Measurements from ENCODE around the gene DAPK1.
A peak's percentile ranks its signal among the peaks of the same experiment; 100 is the strongest.

DAPK1 gene

DNA sequence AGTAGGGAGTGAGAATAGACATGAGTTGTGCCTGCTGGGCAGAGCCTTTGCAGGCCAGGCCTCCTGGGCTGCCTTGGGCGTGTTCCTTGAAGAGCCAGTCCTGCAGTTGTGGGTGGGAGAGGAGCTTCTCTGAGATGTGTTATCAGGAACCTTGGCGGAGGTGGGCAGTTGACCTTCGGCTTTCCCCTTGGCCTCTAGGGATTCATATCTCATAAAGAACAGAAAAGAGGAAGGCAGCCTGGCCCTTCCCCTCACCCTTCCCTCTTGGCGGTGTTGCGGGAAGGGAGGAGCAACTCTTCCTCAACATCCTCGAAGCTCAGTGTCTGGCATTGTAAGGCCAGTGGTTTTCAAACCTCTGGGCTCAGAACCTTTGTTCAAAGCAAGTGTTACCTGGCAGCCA is 59.2 kb downstream of the DAPK1 start:
- H3K27ac ChIP-seq (ENCODE audit: low read length), result peak overlapping the region; percentile 95
- no peak overlapping the region for H2AFZ ChIP-seq (ENCODE audit: low read length)
- H3K4me2 ChIP-seq (ENCODE audit: low read depth, low read length), result peak overlapping the region; percentile 14
- no peaks in the 10 kb centered on the region for H3K9me3 ChIP-seq (replicated peaks; ENCODE audit: insufficient read depth, low read length)
- H3K27me3 ChIP-seq (replicated peaks; ENCODE audit: insufficient read depth, low read length), result no peaks in the 10 kb centered on the region
- no peak for DNase-seq
- no peaks in the 10 kb centered on the region for H3K9me2 ChIP-seq (replicated peaks; ENCODE audit: insufficient read depth, low read length)
- H3F3A ChIP-seq (ENCODE audit: insufficient read depth, low read length), result 0 out of 2 replicates have a peak, but pooled peaks cover 4% of the 10 kb centered on the region
- H3K4me3 ChIP-seq (ENCODE audit: low read length), result no peak overlapping the region
- H3K79me2 ChIP-seq (ENCODE audit: low read length), result peaks cover 37% of the 10 kb centered on the region
- no peaks in the 10 kb centered on the region for H3K36me3 ChIP-seq (replicated peaks; ENCODE audit: insufficient read depth, low read length)
- H3K9ac ChIP-seq (ENCODE audit: low read length), result peak overlapping the region; percentile 60
- H4K20me1 ChIP-seq (ENCODE audit: insufficient read depth, low read length), result no peaks in the 10 kb centered on the region
- TF ChIP-seq EZH2phosphoT487 (IDR thresholded peaks at IDR 0.05; ENCODE audit: low read length) (no peak), EZH2 (optimal IDR thresholded peaks at IDR 0.05; ENCODE audit: low read depth, low read length) (no peak)
- TF ChIP-seq, protein P1, sequence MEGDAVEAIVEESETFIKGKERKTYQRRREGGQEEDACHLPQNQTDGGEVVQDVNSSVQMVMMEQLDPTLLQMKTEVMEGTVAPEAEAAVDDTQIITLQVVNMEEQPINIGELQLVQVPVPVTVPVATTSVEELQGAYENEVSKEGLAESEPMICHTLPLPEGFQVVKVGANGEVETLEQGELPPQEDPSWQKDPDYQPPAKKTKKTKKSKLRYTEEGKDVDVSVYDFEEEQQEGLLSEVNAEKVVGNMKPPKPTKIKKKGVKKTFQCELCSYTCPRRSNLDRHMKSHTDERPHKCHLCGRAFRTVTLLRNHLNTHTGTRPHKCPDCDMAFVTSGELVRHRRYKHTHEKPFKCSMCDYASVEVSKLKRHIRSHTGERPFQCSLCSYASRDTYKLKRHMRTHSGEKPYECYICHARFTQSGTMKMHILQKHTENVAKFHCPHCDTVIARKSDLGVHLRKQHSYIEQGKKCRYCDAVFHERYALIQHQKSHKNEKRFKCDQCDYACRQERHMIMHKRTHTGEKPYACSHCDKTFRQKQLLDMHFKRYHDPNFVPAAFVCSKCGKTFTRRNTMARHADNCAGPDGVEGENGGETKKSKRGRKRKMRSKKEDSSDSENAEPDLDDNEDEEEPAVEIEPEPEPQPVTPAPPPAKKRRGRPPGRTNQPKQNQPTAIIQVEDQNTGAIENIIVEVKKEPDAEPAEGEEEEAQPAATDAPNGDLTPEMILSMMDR (IDR thresholded peaks at IDR 0.05; ENCODE audit: low read length), result no peak
- peaks cover 30% of the 10 kb centered on the region for H3K4me1 ChIP-seq (ENCODE audit: low read length)

DNA sequence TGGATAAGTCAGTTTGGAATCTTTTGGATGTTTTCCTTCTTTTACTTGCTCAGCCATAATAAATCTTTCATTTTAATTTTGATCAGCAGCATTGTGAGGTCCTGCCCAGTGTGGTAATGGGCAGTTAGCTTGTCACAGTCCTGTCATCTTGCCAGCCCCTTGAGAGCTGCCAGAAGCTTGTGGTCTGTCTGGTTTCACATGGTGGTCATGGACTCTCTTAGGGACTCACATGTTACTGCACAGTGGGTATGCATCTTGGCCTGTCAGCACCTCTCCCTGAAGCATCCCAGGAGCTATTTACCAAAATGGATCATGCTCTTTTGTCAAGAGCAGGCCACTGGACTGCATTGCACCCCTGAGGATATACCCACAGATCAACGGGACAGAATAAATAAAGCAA is 60.3 kb downstream of the DAPK1 start:
- Histone ChIP-seq H3K27ac (ENCODE audit: low read length) (peak overlapping the region; percentile 95), H3K27me3 (replicated peaks; ENCODE audit: insufficient read depth, low read length) (no peaks in the 10 kb centered on the region), H3F3A (ENCODE audit: insufficient read depth, low read length) (0 out of 2 replicates have a peak, but pooled peaks cover 4% of the 10 kb centered on the region), H3K9me3 (replicated peaks; ENCODE audit: insufficient read depth, low read length) (no peaks in the 10 kb centered on the region), H3K9me2 (replicated peaks; ENCODE audit: insufficient read depth, low read length) (no peaks in the 10 kb centered on the region), H3K4me3 (ENCODE audit: low read length) (no peak overlapping the region), H3K4me1 (ENCODE audit: low read length) (peaks cover 30% of the 10 kb centered on the region), H3K79me2 (ENCODE audit: low read length) (peaks cover 31% of the 10 kb centered on the region), H3K36me3 (replicated peaks; ENCODE audit: insufficient read depth, low read length) (no peaks in the 10 kb centered on the region), H2AFZ (ENCODE audit: low read length) (no peak overlapping the region), H3K4me2 (ENCODE audit: low read depth, low read length) (no peak overlapping the region), H4K20me1 (ENCODE audit: insufficient read depth, low read length) (no peaks in the 10 kb centered on the region), H3K9ac (ENCODE audit: low read length) (no peak overlapping the region)
- DNase-seq, result peak; percentile 21
- TF ChIP-seq EZH2 (optimal IDR thresholded peaks at IDR 0.05; ENCODE audit: low read depth, low read length) (no peak), EZH2phosphoT487 (IDR thresholded peaks at IDR 0.05; ENCODE audit: low read length) (no peak)
- TF ChIP-seq, protein P1 (IDR thresholded peaks at IDR 0.05; ENCODE audit: low read length), result no peak

DNA sequence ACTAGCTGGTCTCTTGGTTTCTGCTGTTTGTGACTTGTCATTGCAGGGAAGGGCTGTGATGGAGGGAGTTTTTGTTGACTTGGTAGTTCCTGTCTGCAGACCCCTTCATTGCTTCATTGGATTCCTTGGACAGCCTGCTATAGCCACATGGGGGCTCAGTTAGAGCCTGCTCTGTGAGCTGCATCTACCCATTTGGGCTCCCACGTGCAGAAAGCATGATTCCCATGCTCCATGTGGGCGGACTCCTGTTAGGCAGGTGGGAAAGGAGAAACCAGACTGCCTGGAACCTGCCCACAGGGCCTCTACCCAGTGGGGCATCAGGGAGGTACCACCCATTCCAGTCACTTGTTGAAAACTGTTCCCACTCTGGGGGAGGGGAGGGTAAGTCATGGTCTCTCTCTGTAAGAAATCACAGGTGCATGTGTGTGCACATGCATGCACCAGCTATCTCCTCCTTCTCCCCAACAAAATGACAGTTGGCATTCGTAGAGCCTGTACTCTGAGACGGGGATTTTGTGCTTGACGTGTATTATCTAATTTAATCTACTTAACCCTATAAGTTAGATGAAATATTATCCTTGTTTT is 61.0 kb downstream of the DAPK1 start:
- H3K4me2 ChIP-seq (ENCODE audit: low read depth, low read length), result no peak overlapping the region
- H3K9ac ChIP-seq (ENCODE audit: low read length), result no peak overlapping the region
- no peaks in the 10 kb centered on the region for H3K9me2 ChIP-seq (replicated peaks; ENCODE audit: insufficient read depth, low read length)
- H3K27ac ChIP-seq (ENCODE audit: low read length), result no peak overlapping the region; the same call in 1 of the 2 replicates
- H3K79me2 ChIP-seq (ENCODE audit: low read length), result peaks cover 37% of the 10 kb centered on the region
- H3K27me3 ChIP-seq (replicated peaks; ENCODE audit: insufficient read depth, low read length), result no peaks in the 10 kb centered on the region
- H3K9me3 ChIP-seq (replicated peaks; ENCODE audit: insufficient read depth, low read length), result no peaks in the 10 kb centered on the region
- H3K4me1 ChIP-seq (ENCODE audit: low read length), result peaks cover 30% of the 10 kb centered on the region
- H3F3A ChIP-seq (ENCODE audit: insufficient read depth, low read length), result 0 out of 2 replicates have a peak, but pooled peaks cover 4% of the 10 kb centered on the region
- no peak for DNase-seq
- no peak overlapping the region for H3K4me3 ChIP-seq (ENCODE audit: low read length)
- H4K20me1 ChIP-seq (ENCODE audit: insufficient read depth, low read length), result no peaks in the 10 kb centered on the region
- no peak overlapping the region for H2AFZ ChIP-seq (ENCODE audit: low read length)
- no peak for TF ChIP-seq EZH2phosphoT487 (IDR thresholded peaks at IDR 0.05; ENCODE audit: low read length)
- TF ChIP-seq, protein P1 (IDR thresholded peaks at IDR 0.05; ENCODE audit: low read length), result no peak
- no peak for TF ChIP-seq EZH2 (optimal IDR thresholded peaks at IDR 0.05; ENCODE audit: low read depth, low read length)
- no peaks in the 10 kb centered on the region for H3K36me3 ChIP-seq (replicated peaks; ENCODE audit: insufficient read depth, low read length)
